ENCODE measurements around the gene PPIL4.

Gene PPIL4

GRCh38 chr6:149541139-149541538, 4.7 kb downstream of the PPIL4 start:
- DNase-seq (ENCODE audit: low read depth), result no peak
- no peak for TF ChIP-seq CTCF (conservative IDR thresholded peaks at IDR 0.05; ENCODE audit: control insufficient read depth, insufficient read depth, low read depth, low read length)
- H3K4me3 ChIP-seq (ENCODE audit: control insufficient read depth, low read depth, low read length), result no peak overlapping the region

GRCh38 chr6:149534742-149535141, 11.1 kb downstream of the PPIL4 start:
- TF ChIP-seq CTCF (conservative IDR thresholded peaks at IDR 0.05; ENCODE audit: control insufficient read depth, insufficient read depth, low read depth, low read length), result no peak
- no peak for DNase-seq (ENCODE audit: low read depth)
- H3K4me3 ChIP-seq (ENCODE audit: control insufficient read depth, low read depth, low read length), result no peak overlapping the region

GRCh38 chr6:149529650-149530049, 16.2 kb downstream of the PPIL4 start:
- TF ChIP-seq CTCF (conservative IDR thresholded peaks at IDR 0.05; ENCODE audit: control insufficient read depth, insufficient read depth, low read depth, low read length), result no peak
- H3K4me3 ChIP-seq (ENCODE audit: control insufficient read depth, low read depth, low read length), result no peak overlapping the region
- DNase-seq (ENCODE audit: low read depth), result no peak

GRCh38 chr6:149515494-149515893, 30.3 kb downstream of the PPIL4 start:
- H3K4me3 ChIP-seq (ENCODE audit: control insufficient read depth, low read depth, low read length), result no peak overlapping the region
- no peak for DNase-seq (ENCODE audit: low read depth)
- no peak for TF ChIP-seq CTCF (conservative IDR thresholded peaks at IDR 0.05; ENCODE audit: control insufficient read depth, insufficient read depth, low read depth, low read length)

- no peak overlapping the region for H3K4me3 ChIP-seq (ENCODE audit: control insufficient read depth, low read depth, low read length)
- no peak for DNase-seq (ENCODE audit: low read depth)
- no peak for TF ChIP-seq CTCF (conservative IDR thresholded peaks at IDR 0.05; ENCODE audit: control insufficient read depth, insufficient read depth, low read depth, low read length)
Observed at GRCh38 chr6:149513915-149514314, 31.9 kb downstream of the PPIL4 start.

- no peak overlapping the region for H3K4me3 ChIP-seq (ENCODE audit: control insufficient read depth, low read depth, low read length)
- DNase-seq (ENCODE audit: low read depth), result no peak
- TF ChIP-seq CTCF (conservative IDR thresholded peaks at IDR 0.05; ENCODE audit: control insufficient read depth, insufficient read depth, low read depth, low read length), result no peak
Observed at GRCh38 chr6:149510793-149511512, 34.9 kb downstream of the PPIL4 start.

GRCh38 chr6:149508485-149508884, 37.4 kb downstream of the PPIL4 start:
- DNase-seq (ENCODE audit: low read depth), result no peak
- TF ChIP-seq CTCF (conservative IDR thresholded peaks at IDR 0.05; ENCODE audit: control insufficient read depth, insufficient read depth, low read depth, low read length), result no peak
- no peak overlapping the region for H3K4me3 ChIP-seq (ENCODE audit: control insufficient read depth, low read depth, low read length)

Measured in fibroblast of mammary gland (primary cell).